HG03280 (cell line): ENCODE results near the gene CYSLTR2.
A peak's percentile ranks its signal among the peaks of the same experiment; 100 is the strongest.
"Not testable (repeated sequence)": the region's sequence is repeated elsewhere in the genome, so short reads cannot be mapped to it uniquely, and the experiment has no call there.

Source experiments
- ATAC-seq: cut with Tn5 transposase; IDR thresholded peaks from one replicate; pipeline ENCODE4 v1.9.1; 2021; ENCODE audit warnings: mild to moderate bottlenecking, moderate library complexity; ENCODE audit not compliant: unreplicated experiment

Gene CYSLTR2

GRCh38 chr13:48686636-48687210 lies 33.0 kb downstream of the CYSLTR2 start:
- no peak for ATAC-seq

DNA sequence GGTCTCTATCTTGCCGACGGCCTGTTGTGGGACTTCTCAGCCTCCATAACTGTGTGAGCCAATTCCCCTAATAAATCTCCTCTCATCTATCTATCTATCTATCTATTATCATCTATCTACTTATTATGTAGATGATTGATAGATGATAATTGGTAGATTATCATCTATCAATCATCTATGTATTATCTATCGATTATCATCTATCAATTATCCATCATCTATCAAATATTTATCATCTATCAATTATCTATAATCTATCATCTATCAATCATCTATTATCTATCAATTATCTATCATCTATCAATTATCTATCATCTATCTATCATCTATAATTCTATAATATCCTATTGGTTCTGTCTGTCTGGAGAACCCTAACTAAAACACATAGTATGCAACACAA lies 33.5 kb downstream of the CYSLTR2 start:
- no peak for ATAC-seq

GRCh38 chr13:48693998-48694397 lies 40.3 kb downstream of the CYSLTR2 start:
- no peak for ATAC-seq

DNA sequence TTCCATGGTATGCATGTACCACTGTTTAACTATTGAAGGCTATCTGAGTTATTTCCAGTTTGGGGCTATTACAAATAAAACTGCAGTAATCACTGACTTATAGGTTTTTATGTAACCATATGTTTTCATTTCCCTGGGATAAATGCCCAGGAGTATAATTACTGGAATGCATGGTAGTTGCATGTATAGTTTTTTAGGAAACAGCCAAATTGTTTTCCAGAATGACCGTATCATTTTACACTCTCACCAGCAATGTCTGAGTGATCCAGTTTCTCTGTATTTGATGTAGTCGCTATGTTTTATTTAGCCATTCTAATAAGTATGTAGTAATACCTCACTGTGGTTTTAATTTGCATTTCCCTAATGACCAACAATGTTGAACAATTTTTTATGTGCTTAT lies 42.0 kb downstream of the CYSLTR2 start:
- no peak for ATAC-seq

DNA sequence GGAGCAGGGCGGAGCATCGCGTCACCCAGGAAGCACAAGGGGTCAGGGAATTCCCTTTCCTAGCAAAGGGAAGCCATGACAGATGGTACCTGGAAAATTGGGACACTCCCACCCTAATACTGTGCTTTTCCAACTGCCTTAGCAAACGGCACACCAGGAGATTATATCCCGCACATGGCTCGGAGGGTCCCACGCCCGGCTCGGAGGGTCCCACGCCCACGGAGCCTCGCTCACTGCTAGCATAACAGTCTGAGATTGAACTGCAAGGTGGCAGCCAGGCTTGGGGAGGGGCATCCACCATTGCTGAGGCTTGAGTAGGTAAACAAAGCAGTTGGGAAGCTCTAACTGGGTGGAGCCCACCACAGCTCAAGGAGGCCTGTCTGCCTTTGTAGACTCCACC lies 42.9 kb downstream of the CYSLTR2 start:
- not testable (repeated sequence) for ATAC-seq

DNA sequence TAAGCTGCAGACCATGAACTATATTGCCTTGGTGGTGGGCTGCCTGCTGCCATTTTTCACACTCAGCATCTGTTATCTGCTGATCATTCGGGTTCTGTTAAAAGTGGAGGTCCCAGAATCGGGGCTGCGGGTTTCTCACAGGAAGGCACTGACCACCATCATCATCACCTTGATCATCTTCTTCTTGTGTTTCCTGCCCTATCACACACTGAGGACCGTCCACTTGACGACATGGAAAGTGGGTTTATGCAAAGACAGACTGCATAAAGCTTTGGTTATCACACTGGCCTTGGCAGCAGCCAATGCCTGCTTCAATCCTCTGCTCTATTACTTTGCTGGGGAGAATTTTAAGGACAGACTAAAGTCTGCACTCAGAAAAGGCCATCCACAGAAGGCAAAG lies 53.7 kb downstream of the CYSLTR2 start:
- ATAC-seq = no peak

GRCh38 chr13:48708764-48709163 lies 55.0 kb downstream of the CYSLTR2 start:
- ATAC-seq = no peak

GRCh38 chr13:48709213-48709612 lies 55.5 kb downstream of the CYSLTR2 start:
- no peak for ATAC-seq

DNA sequence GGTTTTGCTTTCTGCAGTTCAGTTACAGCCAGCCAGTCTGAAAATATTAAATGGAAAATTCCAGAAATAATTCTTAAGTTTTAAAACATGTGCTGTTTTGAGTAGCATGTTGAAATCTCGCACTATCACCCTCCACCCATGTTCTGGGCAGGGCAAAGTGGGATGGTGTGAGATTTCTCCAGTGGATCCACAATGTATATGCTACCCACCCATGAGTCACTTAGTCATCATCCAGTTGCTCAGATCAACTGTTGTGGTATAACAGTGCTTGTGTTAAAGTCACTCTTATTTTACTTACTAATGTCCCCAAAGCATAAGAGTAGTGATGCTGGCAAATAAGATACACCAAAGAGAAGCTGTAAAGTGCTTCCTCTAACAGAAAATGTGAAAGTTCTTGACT lies 56.4 kb downstream of the CYSLTR2 start:
- ATAC-seq = no peak

DNA sequence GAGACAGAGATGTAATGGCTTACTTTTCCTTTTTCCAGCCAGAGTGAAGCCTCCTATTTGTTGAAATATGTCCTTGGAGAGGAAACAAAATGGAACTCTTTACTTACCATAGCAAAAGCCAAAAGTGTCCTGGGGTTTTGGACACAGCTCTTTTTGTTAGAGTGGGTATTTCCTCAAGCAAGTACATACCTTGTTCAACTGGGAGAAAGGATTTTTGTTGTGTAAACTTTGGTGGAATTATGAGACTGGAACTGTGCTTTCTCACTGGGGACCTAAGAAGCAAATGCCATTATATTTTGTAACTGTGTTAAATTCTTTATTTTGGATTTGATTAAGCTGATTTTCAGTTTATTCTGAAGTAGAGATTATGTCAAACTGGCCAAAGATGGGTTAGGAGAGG lies 58.4 kb downstream of the CYSLTR2 start:
- ATAC-seq = no peak

GRCh38 chr13:48715977-48716376 lies 62.2 kb downstream of the CYSLTR2 start:
- ATAC-seq = no peak

GRCh38 chr13:48720621-48721020 lies 66.9 kb downstream of the CYSLTR2 start:
- no peak for ATAC-seq

DNA sequence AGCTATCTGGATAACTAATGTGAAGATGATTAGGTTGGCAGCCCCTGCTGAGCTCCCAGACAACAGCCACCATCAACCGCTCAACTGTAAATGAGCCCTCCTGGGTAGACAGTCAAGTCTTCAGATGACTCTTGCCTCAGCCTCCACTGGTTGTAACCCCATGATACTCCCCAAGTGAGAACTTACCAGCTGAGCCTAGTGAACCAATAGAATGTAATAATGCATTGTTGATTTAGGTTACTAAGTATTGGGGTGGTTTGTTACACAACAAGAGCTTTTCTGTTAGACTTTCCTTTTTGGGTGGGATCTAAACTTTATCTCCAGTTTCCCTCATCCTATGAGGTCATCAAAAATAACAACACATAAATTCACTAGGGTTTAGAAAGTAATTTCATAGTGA lies 69.4 kb downstream of the CYSLTR2 start:
- ATAC-seq = no peak

- ATAC-seq = no peak
Measured at GRCh38 chr13:48725271-48725670, 71.5 kb downstream of the CYSLTR2 start.

DNA sequence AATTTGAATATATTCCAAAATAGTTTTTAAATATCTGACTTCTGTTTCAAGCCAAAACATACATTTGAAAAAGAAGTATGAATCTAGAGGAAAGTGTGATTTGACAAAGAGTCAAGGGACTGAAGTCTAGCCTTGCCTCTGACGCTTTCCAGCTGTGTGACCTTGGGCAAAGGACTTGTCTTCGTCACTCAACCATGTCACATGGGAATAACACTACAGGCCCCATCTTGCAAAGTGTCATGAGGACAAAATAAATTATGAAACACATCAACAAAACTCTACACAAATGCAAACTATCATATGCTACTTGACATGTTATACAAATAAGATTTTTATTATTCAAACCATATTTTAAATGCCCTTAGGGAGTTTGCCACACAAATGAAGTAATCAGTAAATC lies 73.0 kb downstream of the CYSLTR2 start:
- ATAC-seq = no peak

- peak; percentile 39 for ATAC-seq
Measured at GRCh38 chr13:48727241-48728011, 73.7 kb downstream of the CYSLTR2 start.

DNA sequence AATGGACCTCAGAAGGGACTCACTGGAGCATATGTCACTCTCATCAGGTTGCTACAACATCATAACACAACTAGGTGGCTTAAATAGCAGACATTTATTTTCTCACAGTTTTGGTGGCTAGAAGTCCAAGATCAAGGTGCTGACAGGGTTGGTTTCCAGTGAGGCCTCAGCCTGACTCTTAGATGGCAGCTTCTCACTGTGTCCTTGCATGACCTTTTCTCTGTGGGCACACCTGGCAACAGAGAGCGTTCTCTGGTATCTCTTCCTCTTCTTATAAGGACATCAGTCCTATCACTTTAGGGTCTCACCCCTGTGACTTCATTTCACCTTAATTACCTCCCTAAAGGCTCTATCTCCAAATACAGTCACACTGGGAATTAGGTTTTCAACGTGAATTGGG lies 74.5 kb downstream of the CYSLTR2 start:
- no peak for ATAC-seq

DNA sequence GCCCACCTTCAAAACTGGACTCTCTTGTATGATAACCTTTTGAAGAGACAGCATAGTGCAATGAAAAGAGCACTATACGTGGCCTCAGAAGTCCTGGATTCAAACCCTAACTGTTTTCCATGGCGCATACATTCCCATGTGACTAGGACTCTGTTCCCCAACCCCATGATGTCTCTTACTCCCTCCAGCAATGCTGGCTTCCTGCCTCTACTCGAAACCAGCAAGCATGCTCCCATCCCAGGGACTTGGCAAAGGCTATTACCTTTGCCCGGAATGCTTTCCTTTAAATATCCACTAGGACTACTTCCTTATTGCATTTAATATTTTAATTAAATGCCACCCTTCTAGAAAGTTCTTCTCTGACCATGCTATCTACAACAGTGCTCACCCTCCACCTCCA lies 75.1 kb downstream of the CYSLTR2 start:
- ATAC-seq = no peak

DNA sequence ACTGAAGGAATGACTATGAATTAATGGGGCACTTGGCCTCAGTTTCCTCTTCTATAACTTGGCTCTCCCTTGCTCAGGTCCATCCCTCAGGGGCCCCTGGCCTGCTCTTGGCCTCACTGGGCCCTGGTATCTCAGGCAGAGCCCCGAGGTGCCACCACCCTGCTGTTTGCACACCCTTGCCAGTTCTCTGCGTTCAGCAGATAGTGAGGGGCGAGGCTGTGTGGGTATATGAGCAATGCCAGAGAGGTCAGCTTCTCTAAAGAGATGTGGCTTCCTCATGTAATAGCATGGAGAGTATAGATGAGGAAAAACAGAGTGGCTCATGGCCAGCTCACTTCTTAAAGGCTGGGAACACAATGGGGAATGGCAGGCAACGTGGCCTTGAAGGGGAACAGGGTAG lies 76.1 kb downstream of the CYSLTR2 start:
- ATAC-seq = no peak

DNA sequence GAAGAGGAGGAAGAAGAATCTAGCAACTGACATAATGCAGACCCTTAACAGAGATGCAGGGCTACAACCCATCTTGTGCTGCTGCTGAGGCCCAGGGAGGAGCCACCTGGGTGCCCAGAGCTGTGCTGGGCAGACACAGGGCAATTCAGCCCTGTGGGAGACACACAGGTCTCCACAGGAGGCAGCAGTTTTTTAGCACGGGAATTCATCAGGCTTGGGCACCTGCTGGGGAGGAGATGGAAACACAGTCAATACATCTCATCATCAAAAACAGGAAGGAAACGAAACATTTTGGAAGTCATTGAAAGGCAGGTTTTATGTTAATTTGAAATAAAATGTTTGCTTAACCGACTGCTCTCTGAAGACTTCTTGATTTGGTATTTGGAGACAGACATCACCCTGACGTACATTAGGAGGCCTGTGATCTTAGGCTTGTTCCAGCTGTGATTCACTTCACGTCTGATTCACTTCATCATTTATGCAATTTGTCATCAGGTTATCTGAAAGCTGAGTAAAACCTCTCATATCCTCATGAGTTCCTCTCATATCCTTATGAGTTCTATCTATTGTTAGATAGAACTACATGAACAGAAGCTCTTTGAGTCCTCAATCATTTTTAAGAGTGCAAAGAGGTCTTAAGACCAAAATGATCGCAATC lies 77.4 kb downstream of the CYSLTR2 start:
- ATAC-seq = no peak

GRCh38 chr13:48731957-48732569 lies 78.3 kb downstream of the CYSLTR2 start:
- ATAC-seq = peak; percentile 65
